Activated CD4-positive, alpha-beta T cell treated with anti-CD3 and anti-CD28 coated beads, Interleukin-2, amount 50 U/mL, for 4 hours (primary cell): ENCODE results near the gene ALDH1L1.
"Not testable (repeated sequence)": the region's sequence is repeated elsewhere in the genome, so short reads cannot be mapped to it uniquely, and the experiment has no call there.

ENCODE experiments used
- DNase-seq, 2 experiments: peaks; one replicate each; pipeline ENCODE4 v3.0.0-alpha.2; 2020

Gene ALDH1L1

DNA sequence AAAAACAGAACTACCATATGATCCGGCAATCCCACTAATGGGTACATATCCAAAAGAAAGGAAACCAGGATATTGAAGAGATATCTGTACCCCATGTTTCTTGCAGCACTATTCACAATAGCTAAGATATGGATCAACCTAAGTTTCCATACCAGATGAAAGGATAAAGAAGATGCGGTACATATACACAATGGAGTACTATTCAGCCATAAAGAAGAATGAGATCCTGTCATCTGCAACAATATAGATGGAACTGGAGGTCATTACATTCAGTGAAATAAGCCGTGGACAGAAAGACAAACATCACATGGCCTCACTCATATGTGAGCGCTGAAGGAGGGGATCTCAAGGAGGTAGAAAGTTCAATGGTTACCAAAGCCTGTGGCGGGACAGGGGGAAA, 99.4 kb downstream of the ALDH1L1 start:
- DNase-seq = no peak

GRCh38 chr3:126078866-126079265, 101.5 kb downstream of the ALDH1L1 start:
- DNase-seq = no peak

- DNase-seq = no peak
These were observed 102.6 kb downstream of the ALDH1L1 start for GRCh38 chr3:126077754-126078153.

- DNase-seq = no peak
These were observed 104.2 kb downstream of the ALDH1L1 start for GRCh38 chr3:126076140-126076539.

DNA sequence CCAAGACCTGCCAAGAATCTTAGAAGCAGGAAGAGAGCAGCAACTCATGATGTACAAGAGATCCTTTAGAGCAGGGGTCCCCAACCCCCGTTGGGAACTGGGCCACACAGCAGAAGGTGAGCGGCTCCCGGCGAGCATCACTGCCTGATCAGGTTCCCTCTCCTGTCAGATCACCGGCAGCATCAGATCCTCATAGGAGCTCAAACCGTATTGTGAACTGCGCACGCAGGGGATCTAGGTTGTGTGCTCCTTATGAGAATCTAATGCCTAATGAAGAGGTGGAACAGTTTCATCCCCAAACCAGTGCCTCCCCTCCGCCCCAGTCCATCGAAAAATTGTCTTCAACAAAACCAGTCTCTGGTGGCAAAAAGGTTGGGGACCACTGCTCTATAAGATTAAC, 110.2 kb downstream of the ALDH1L1 start:
- DNase-seq = no peak

GRCh38 chr3:126067959-126068358, 112.4 kb downstream of the ALDH1L1 start:
- no peak for DNase-seq

DNA sequence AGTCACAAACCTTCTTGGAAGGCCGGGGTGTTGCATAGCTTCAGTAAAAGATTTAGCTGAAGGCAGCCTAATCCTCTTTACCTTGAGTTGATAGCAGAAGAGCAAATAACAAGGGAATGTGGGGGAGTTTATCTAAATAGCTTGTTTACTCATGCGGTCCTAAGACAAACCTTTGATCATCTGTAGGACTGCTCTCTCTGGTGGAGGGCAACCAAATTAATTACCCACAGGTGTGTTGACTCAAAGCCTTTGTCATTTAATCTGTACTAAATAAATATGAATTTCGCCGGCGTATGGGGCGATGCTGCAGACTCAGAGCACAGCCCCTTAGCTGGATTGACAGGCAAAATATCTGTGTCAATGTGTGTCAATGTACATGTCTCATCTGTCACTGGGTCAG, 113.7 kb downstream of the ALDH1L1 start:
- not testable (repeated sequence) for DNase-seq

GRCh38 chr3:126065876-126066275, 114.5 kb downstream of the ALDH1L1 start:
- no peak for DNase-seq

GRCh38 chr3:126064627-126065258, 115.6 kb downstream of the ALDH1L1 start:
- DNase-seq = no peak

DNA sequence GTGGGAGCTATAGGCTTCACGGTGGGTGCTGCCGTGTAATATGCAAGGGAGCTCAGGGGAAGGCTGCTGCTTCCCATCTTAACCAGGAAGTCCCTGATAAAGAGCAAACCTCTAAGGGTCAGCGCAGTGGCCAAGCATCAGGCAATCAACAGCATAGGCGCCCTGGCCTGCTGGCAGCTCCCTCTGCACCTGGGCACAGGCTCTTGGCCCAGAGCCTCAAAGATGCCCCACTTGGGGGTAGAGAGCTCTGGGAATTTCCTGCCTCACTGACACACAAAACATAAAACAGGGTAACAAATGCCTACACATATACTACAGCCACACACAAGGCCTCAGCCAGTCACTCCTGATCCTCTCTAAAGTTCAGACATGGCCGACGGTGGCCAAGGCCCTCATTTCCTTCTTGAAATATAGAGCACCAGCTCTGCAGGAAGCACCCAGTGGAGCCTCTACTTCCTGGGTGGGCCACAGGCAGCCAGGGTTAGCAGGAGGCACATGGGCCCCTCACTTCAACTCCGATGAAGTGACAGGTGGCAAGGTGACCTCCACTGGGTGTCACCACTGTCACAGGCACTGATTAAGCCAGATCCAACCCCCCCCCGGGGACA, 116.9 kb downstream of the ALDH1L1 start:
- DNase-seq = no peak

GRCh38 chr3:126061301-126062032, 118.9 kb downstream of the ALDH1L1 start:
- no peak for DNase-seq

DNA sequence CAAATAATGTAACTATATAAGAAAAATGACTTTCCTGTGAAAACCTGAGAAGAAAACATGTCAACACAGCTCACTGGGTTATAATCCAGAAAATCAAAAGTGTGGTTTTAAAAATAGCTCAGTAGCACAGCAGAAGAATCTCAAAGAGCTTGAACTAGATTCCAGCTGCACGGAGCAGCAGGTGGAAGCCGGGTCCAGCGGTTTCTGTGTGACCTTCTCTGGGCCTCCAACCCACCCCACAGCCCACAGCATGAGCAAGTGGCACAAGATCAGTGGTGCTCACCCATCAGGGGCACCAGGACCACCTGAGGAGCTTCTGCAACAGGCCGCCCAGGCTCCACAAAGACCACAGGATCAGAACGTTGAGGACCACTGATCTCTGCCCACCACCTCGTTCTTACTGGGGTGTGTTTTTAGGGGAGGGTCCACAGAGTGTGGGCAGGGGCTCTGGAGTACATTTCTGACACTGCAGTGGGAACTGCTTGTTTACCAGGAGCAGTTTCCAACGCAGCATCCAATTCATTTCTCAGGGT, 119.7 kb downstream of the ALDH1L1 start:
- no peak for DNase-seq

DNA sequence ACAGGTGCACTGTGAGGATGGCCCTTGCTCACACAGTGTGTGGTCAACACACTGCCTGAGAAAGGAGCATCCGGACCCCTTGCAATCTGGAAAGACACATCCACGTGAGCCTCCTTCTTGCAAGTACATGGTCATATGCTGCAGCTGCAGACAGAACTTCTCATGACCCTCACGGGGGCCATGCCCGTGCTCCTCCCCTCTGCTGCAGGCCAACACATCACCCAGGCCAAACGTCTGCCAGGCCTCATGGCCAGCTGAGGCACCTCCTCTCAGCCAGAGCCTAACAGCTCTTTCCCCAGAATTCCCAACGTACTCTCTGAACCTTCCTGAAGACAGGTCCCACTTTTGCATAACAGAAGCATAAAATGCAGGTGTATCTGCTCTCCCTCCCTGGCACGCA, 121.7 kb downstream of the ALDH1L1 start:
- DNase-seq = no peak

DNA sequence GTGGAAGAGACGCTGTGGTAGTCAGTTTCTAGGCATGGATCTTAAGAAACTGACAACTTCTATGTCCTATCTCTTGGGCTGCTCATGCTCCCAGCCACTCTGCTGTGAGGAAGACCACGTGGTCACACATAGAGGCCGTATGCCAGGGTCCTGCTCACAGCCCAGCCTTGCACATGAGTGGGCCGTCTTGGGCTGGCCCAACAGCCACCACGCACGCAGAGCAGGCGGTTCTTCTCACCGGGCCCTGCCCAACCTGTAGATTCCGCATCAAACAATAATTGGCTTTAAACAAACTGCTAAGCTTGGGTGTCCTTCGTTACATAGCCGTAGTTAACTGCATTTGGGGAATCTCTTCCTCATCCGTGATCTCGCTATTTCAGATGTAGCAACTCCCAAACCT, 122.5 kb downstream of the ALDH1L1 start:
- DNase-seq = no peak

- DNase-seq = no peak
These were observed 122.9 kb downstream of the ALDH1L1 start for GRCh38 chr3:126057501-126057819.

DNA sequence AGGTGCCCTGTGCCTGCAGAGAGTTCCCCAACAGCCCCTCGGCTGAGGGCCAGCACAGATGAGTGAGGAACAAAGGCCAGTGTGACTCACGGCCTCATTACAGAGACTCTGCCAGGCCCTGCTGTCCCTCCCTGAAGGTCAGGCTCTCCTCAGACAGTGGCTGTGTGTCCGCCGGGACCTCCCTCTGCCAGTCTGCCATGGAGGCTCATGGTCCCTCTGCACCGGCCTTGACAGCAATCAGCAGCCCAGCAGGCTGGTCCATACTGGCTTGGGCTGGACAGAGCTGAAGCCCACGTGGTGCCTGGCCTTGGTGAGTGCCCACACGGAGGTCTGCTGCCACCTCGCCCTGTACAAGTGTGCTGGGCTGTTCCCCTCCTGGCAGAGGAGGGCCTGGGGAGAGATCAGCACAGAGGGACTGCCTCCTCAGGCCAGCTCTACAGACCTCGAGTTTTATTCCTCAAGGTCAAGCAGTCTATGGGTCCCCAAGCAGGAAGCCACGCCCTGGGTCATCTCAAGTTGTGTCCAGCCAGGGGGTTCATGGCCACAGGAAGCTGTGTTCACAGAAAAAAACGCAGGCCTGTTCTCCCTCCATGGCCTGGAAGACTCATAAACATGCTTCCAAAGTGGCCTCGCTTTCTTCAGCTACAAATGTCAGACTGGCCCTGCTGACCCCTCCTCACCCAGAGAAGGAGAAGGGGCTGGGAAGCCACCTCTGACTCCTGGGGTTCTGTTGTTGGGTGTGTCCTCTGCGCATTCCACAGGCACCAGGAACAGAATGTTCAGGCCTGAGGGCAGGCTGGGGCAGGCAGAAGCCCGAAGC, 123.5 kb downstream of the ALDH1L1 start:
- no peak for DNase-seq

- no peak for DNase-seq
These were observed 124.3 kb downstream of the ALDH1L1 start for GRCh38 chr3:126056088-126056487.

- no peak for DNase-seq
These were observed 125.5 kb downstream of the ALDH1L1 start for GRCh38 chr3:126054870-126055269.

DNA sequence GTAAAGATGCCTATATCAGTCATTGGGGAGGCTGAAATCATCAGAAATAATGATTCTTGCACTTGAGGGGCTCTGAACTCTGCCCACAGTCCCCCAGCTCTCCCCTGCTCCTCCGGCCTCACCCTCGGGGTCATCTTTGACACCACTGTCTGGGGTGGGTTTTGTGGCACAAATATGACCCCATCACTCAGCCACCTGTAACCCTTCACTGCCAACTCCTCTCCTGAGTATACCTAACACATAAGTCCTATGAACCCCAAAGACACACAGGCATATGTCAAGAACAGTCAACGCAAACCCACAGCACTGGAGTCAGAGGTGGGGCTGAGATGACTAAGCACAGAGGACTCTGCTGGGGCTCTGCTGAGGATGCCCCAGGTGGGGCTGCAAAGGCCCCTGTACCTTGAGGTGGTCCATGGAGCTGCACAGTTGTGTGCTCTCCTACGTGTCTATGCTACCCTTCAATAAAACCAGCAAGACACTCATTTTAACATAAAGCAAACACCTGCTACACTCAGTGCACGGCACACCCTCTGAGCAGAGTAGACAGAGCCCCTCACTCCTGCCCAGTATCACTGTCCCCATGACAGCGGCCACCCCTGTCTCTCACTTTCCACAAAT, 126.3 kb downstream of the ALDH1L1 start:
- no peak for DNase-seq
